Measurements from ENCODE around the gene NTN4. TPM values are rescaled to one million over a fixed set of nuclear protein-coding genes. Genes with fewer than 3 reads are reported as not detected.

NTN4 gene
- total RNA-seq, 1 experiment from 2014 or later, result 0.17 TPM

DNA sequence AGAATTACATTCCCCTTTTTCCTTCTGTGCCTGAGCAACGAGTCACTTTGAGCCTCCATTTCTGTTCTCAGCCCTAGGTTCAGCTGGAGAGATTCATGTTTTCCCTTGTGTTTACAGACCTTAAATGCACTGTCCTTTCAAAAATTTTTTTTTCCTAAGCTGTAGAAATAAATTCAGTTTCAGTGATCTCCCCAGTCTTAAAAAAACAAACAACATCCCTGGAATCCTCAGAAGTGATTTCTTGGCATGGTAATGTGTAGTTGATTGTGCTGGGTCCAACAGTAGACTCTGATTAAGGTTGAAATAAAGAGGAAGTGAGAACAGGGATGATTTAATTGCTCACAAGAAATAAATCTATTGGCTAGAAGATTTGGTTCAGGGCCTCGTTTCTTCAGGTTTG, 89.3 kb downstream of the NTN4 start:
- H3K4me1 Mint-ChIP-seq, result no peaks in the 10 kb centered on the region
- Histone ChIP-seq H3K23ac (ENCODE audit: insufficient read length, low read depth, low read length) (no peak overlapping the region), H4K91ac (ENCODE audit: insufficient read length, low read depth, low read length) (no peak overlapping the region), H3K27ac (ENCODE audit: insufficient read length, low read depth, low read length) (no peak overlapping the region), H4K5ac (ENCODE audit: insufficient read length, low read depth, low read length) (no peak overlapping the region), H3K79me2 (ENCODE audit: insufficient read depth, low read length) (no peaks in the 10 kb centered on the region), H3K4me2 (ENCODE audit: insufficient read depth, insufficient read length, low read length) (no peak overlapping the region), H2BK20ac (ENCODE audit: low read depth, low read length, poor library complexity, severe bottlenecking) (no peak overlapping the region), H2BK12ac (ENCODE audit: insufficient read length, low read depth, low read length) (no peak overlapping the region), H2AK5ac (ENCODE audit: insufficient read length, low read length) (no peak overlapping the region), H2AFZ (ENCODE audit: low read length) (no peak overlapping the region), H3K9ac (ENCODE audit: extremely low read depth, insufficient read length, low read length) (no peak overlapping the region), H3K27me3 (ENCODE audit: insufficient read depth, low read length) (no peaks in the 10 kb centered on the region), H3T11ph (ENCODE audit: low read length) (no peak overlapping the region), H4K20me1 (ENCODE audit: control insufficient read depth, insufficient read depth, insufficient read length) (no peaks in the 10 kb centered on the region), H2BK15ac (ENCODE audit: low read depth, low read length) (no peak overlapping the region), H4K8ac (replicated peaks; ENCODE audit: insufficient read length, low read depth, low read length) (no peak overlapping the region), H3K18ac (ENCODE audit: insufficient read length, low read depth, low read length) (no peak overlapping the region), H3K23me2 (ENCODE audit: insufficient read length, low read depth, low read length, poor library complexity, severe bottlenecking) (no peaks in the 10 kb centered on the region), H2BK120ac (ENCODE audit: low read depth, low read length, poor library complexity, severe bottlenecking) (no peak overlapping the region), H3K56ac (ENCODE audit: insufficient read length, low read depth, low read length) (no peak overlapping the region), H3K9me3 (ENCODE audit: control insufficient read depth, low read depth, low read length) (no peaks in the 10 kb centered on the region), H3K14ac (ENCODE audit: insufficient read depth, low read length) (no peak overlapping the region), H3K4ac (ENCODE audit: low read depth, low read length) (no peak overlapping the region), H3K79me1 (ENCODE audit: insufficient read depth, low read depth, low read length, poor library complexity, severe bottlenecking) (no peaks in the 10 kb centered on the region), H2BK5ac (ENCODE audit: insufficient read length, low read length) (no peak overlapping the region), H3K4me1 (ENCODE audit: insufficient read depth, low read length) (no peaks in the 10 kb centered on the region)
- H3K27ac Mint-ChIP-seq, result no peak overlapping the region; a peak in 1 of 7 replicates
- H3K4me3 Mint-ChIP-seq, result no peak overlapping the region
- H3K36me3 Mint-ChIP-seq (ENCODE audit: insufficient read depth in 1 of 3, low read depth in 3 of 3), result no peaks in the 10 kb centered on the region
- H3K27me3 Mint-ChIP-seq (ENCODE audit: low read depth), result no peaks in the 10 kb centered on the region
- TF ChIP-seq, protein P1, sequence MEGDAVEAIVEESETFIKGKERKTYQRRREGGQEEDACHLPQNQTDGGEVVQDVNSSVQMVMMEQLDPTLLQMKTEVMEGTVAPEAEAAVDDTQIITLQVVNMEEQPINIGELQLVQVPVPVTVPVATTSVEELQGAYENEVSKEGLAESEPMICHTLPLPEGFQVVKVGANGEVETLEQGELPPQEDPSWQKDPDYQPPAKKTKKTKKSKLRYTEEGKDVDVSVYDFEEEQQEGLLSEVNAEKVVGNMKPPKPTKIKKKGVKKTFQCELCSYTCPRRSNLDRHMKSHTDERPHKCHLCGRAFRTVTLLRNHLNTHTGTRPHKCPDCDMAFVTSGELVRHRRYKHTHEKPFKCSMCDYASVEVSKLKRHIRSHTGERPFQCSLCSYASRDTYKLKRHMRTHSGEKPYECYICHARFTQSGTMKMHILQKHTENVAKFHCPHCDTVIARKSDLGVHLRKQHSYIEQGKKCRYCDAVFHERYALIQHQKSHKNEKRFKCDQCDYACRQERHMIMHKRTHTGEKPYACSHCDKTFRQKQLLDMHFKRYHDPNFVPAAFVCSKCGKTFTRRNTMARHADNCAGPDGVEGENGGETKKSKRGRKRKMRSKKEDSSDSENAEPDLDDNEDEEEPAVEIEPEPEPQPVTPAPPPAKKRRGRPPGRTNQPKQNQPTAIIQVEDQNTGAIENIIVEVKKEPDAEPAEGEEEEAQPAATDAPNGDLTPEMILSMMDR (conservative IDR thresholded peaks at IDR 0.05), result no peak
- no peak for DNase-seq
- WGBS (ENCODE audit: extremely low coverage, insufficient read length, low lambda C conversion rate), result no CpG with 5 or more reads among the region's 2 CpGs
- H3K9me3 Mint-ChIP-seq, result no peaks in the 10 kb centered on the region
